ENCODE data around the gene SPR.

DNA sequence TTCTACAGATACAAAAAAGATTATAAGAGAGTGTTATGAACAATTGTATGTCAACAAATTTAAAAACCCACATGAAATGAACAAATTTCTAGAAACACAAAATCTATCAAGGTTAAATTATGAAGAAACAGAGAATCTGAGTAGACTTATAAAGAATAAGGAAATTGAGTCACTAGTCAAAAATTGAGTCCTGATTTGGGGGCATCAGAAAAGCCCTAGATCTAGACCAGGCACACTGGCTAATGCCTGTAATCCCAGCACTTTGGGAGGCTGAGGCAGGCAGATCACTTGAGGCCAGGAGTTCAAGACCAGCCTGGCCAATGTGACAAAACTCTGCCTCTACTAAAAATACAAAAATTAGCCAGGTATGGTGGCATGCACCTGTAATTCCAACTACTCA lies 15.3 kb upstream of the SPR start:
- TF ChIP-seq HDAC6 (IDR thresholded peaks at IDR 0.05; ENCODE audit: low read depth, low read length) = no peak
- TF ChIP-seq FOXJ3 (CRISPR knock-in tag; IDR thresholded peaks at IDR 0.05) = no peak
- TF ChIP-seq, protein P1, sequence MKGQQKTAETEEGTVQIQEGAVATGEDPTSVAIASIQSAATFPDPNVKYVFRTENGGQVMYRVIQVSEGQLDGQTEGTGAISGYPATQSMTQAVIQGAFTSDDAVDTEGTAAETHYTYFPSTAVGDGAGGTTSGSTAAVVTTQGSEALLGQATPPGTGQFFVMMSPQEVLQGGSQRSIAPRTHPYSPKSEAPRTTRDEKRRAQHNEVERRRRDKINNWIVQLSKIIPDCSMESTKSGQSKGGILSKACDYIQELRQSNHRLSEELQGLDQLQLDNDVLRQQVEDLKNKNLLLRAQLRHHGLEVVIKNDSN (CRISPR knock-in tag; IDR thresholded peaks at IDR 0.05) = no peak
- TF ChIP-seq GABPB1 (CRISPR knock-in tag; IDR thresholded peaks at IDR 0.05) = no peak
- no peak for TF ChIP-seq NR2C2 (CRISPR knock-in tag; IDR thresholded peaks at IDR 0.05)
- no peak for TF ChIP-seq NR2C2 (tag; IDR thresholded peaks at IDR 0.05)
- TF ChIP-seq HNRNPLL (IDR thresholded peaks at IDR 0.05; ENCODE audit: low read depth, low read length, poor library complexity, severe bottlenecking) = no peak

All from K562 (cell line).